Measurements from ENCODE around the gene DTNB.
"Not testable (repeated sequence)": the region's sequence is repeated elsewhere in the genome, so short reads cannot be mapped to it uniquely, and the experiment has no call there.

Gene DTNB

GRCh38 chr2:25447018-25447417, 226.4 kb downstream of the DTNB start:
- DNase-seq = no peak

GRCh38 chr2:25446122-25446521, 227.3 kb downstream of the DTNB start:
- no peak for DNase-seq

- DNase-seq = no peak
Measured at GRCh38 chr2:25445464-25445863, 227.9 kb downstream of the DTNB start.

GRCh38 chr2:25444608-25445270, 228.6 kb downstream of the DTNB start:
- no peak for DNase-seq

GRCh38 chr2:25443766-25444165, 229.6 kb downstream of the DTNB start:
- DNase-seq = no peak

- no peak for DNase-seq
Measured at GRCh38 chr2:25441353-25441752, 232.0 kb downstream of the DTNB start.

- DNase-seq = no peak
Measured at GRCh38 chr2:25438793-25439192, 234.6 kb downstream of the DTNB start.

- DNase-seq = no peak
Measured at GRCh38 chr2:25437881-25438662, 235.3 kb downstream of the DTNB start.

GRCh38 chr2:25435421-25435820, 238.0 kb downstream of the DTNB start:
- no peak for DNase-seq

GRCh38 chr2:25431604-25432003, 241.8 kb downstream of the DTNB start:
- DNase-seq = no peak

GRCh38 chr2:25430556-25430955, 242.8 kb downstream of the DTNB start:
- no peak for DNase-seq

- no peak for DNase-seq
Measured at GRCh38 chr2:25426326-25426725, 247.1 kb downstream of the DTNB start.

GRCh38 chr2:25424426-25425028, 248.8 kb downstream of the DTNB start:
- no peak for DNase-seq

- DNase-seq = no peak
Measured at GRCh38 chr2:25421820-25422411, 251.5 kb downstream of the DTNB start.

GRCh38 chr2:25421289-25421688, 252.1 kb downstream of the DTNB start:
- no peak for DNase-seq

GRCh38 chr2:25420820-25421237, 252.5 kb downstream of the DTNB start:
- no peak for DNase-seq

- DNase-seq = no peak
Measured at GRCh38 chr2:25419678-25420242, 253.6 kb downstream of the DTNB start.

- no peak for DNase-seq
Measured at GRCh38 chr2:25418944-25419677, 254.3 kb downstream of the DTNB start.

GRCh38 chr2:25417715-25418369, 255.5 kb downstream of the DTNB start:
- DNase-seq = no peak

GRCh38 chr2:25416674-25417073, 256.7 kb downstream of the DTNB start:
- no peak for DNase-seq

GRCh38 chr2:25414781-25415180, 258.6 kb downstream of the DTNB start:
- DNase-seq = no peak

- DNase-seq = not testable (repeated sequence)
Measured at GRCh38 chr2:25413409-25413808, 260.0 kb downstream of the DTNB start.

Data from activated gamma-delta T cell treated with Interleukin-2 at 50 U/mL for 16 hours (primary cell).